ENCODE data around the gene SGCA. TPM values are rescaled to one million over a fixed set of nuclear protein-coding genes. Genes with fewer than 3 reads are reported as not detected.

Gene SGCA
- total RNA-seq, 2 donors from 2014 or later: 0.51 to 2.6 TPM

GRCh38 chr17:50203086-50203485 is 37.3 kb downstream of the SGCA start:
- H3K4me3 Mint-ChIP-seq: no peak overlapping the region
- DNase-seq: no peak
- H3K27me3 ChIP-seq (ENCODE audit: control insufficient read depth, insufficient read depth, low read length, poor library complexity, severe bottlenecking): peaks cover 23% of the 10 kb centered on the region
- no peaks in the 10 kb centered on the region for H3K4me1 ChIP-seq (ENCODE audit: control insufficient read depth, insufficient read depth, low read length)
- no peak overlapping the region for H3K4me3 ChIP-seq (ENCODE audit: low read length)
- no peak overlapping the region for H3K27ac Mint-ChIP-seq
- no peak for TF ChIP-seq CTCF (conservative IDR thresholded peaks at IDR 0.05)
- H3K27me3 Mint-ChIP-seq (ENCODE audit: insufficient read depth): peaks cover 64% of the 10 kb centered on the region
- H3K4me1 Mint-ChIP-seq: peaks cover 23% of the 10 kb centered on the region
- H3K36me3 Mint-ChIP-seq (ENCODE audit: low read depth): no peaks in the 10 kb centered on the region
- H3K27ac ChIP-seq (ENCODE audit: low read depth, low read length): no peak overlapping the region
- H3K9ac ChIP-seq (ENCODE audit: extremely low read depth, low read length, poor library complexity, severe bottlenecking): no peak overlapping the region
- no peaks in the 10 kb centered on the region for H3K9me3 ChIP-seq (ENCODE audit: control insufficient read depth, low read length)
- no peaks in the 10 kb centered on the region for H3K9me3 Mint-ChIP-seq
- no peaks in the 10 kb centered on the region for H3K36me3 ChIP-seq (ENCODE audit: control insufficient read depth, insufficient read depth, low read length)
- 88 to 93% methylated on average over 5 to 14 of the region's 14 CpGs for WGBS, 2 experiments (ENCODE audit: insufficient coverage in 1 of 2, insufficient read length in 1 of 2)

GRCh38 chr17:50203604-50204345 is 38.0 kb downstream of the SGCA start:
- H3K9ac ChIP-seq (ENCODE audit: extremely low read depth, low read length, poor library complexity, severe bottlenecking): no peak overlapping the region
- peaks cover 64% of the 10 kb centered on the region for H3K27me3 Mint-ChIP-seq (ENCODE audit: insufficient read depth)

GRCh38 chr17:50204431-50204830 is 38.6 kb downstream of the SGCA start:
- Histone ChIP-seq H3K27ac (ENCODE audit: low read depth, low read length) (no peak overlapping the region), H3K4me3 (ENCODE audit: low read length) (no peak overlapping the region), H3K27me3 (ENCODE audit: control insufficient read depth, insufficient read depth, low read length, poor library complexity, severe bottlenecking) (peaks cover 23% of the 10 kb centered on the region), H3K36me3 (ENCODE audit: control insufficient read depth, insufficient read depth, low read length) (no peaks in the 10 kb centered on the region), H3K9ac (ENCODE audit: extremely low read depth, low read length, poor library complexity, severe bottlenecking) (no peak overlapping the region), H3K4me1 (ENCODE audit: control insufficient read depth, insufficient read depth, low read length) (peaks cover 8% of the 10 kb centered on the region), H3K9me3 (ENCODE audit: control insufficient read depth, low read length) (no peaks in the 10 kb centered on the region)
- no peak overlapping the region for H3K27ac Mint-ChIP-seq
- peaks cover 64% of the 10 kb centered on the region for H3K27me3 Mint-ChIP-seq (ENCODE audit: insufficient read depth)
- H3K36me3 Mint-ChIP-seq (ENCODE audit: low read depth): no peaks in the 10 kb centered on the region
- DNase-seq: no peak
- H3K4me3 Mint-ChIP-seq: no peak overlapping the region
- WGBS, 2 experiments (ENCODE audit: insufficient coverage in 1 of 2, insufficient read length in 1 of 2): 88 to 93% methylated on average over 3 of the region's 3 CpGs
- peaks cover 37% of the 10 kb centered on the region for H3K4me1 Mint-ChIP-seq
- TF ChIP-seq CTCF (conservative IDR thresholded peaks at IDR 0.05): no peak
- H3K9me3 Mint-ChIP-seq: no peaks in the 10 kb centered on the region

More at GRCh38 chr17:50203604-50204345, 38.0 kb downstream of the SGCA start:
- H3K4me1 ChIP-seq (ENCODE audit: control insufficient read depth, insufficient read depth, low read length): peaks cover 4% of the 10 kb centered on the region
- WGBS, 2 experiments (ENCODE audit: insufficient coverage in 1 of 2, insufficient read length in 1 of 2): 60 to 86% methylated on average over 1 to 10 of the region's 13 CpGs
- no peak overlapping the region for H3K4me3 ChIP-seq (ENCODE audit: low read length)
- no peaks in the 10 kb centered on the region for H3K9me3 Mint-ChIP-seq
- H3K27ac Mint-ChIP-seq: no peak overlapping the region
- H3K27ac ChIP-seq (ENCODE audit: low read depth, low read length): no peak overlapping the region
- no peaks in the 10 kb centered on the region for H3K9me3 ChIP-seq (ENCODE audit: control insufficient read depth, low read length)
- DNase-seq: no peak
- TF ChIP-seq CTCF (conservative IDR thresholded peaks at IDR 0.05): no peak
- H3K4me1 Mint-ChIP-seq: peaks cover 30% of the 10 kb centered on the region
- H3K36me3 ChIP-seq (ENCODE audit: control insufficient read depth, insufficient read depth, low read length): no peaks in the 10 kb centered on the region
- no peaks in the 10 kb centered on the region for H3K36me3 Mint-ChIP-seq (ENCODE audit: low read depth)
- peaks cover 23% of the 10 kb centered on the region for H3K27me3 ChIP-seq (ENCODE audit: control insufficient read depth, insufficient read depth, low read length, poor library complexity, severe bottlenecking)
- H3K4me3 Mint-ChIP-seq: no peak overlapping the region

Data from endodermal cell (in vitro differentiated cells).